Body of pancreas (tissue), 4 donors: ENCODE data around the gene PLTP. TPM values are rescaled to one million over a fixed set of nuclear protein-coding genes. Genes with fewer than 3 reads are reported as not detected.

ENCODE experiments used
- ATAC-seq: fragments of 150-250 bp; one replicate; pipeline ENCODE4 v1.9.1; 2016
- DNase-seq, 4 donors: peaks; one replicate each; pipeline ENCODE4 v3.0.0-alpha.2; 2019
- H3K27ac ChIP-seq, 4 donors: fragments of 200-600 bp; sonication (generic); 1 replicate in 3 of 4; 2 replicates in 1 of 4; pipeline versions ENCODE4 v1.5.1 to v1.6.1; 2016 to 2019; ENCODE audit warnings: mild to moderate bottlenecking in 1 of 4, mixed read lengths in 1 of 4, moderate library complexity in 1 of 4
- H3K27me3 ChIP-seq, 2 donors: fragments of 200-600 bp; sonication (generic); one replicate each; pipeline ENCODE4 v1.6.0; 2016; ENCODE audit warnings: mild to moderate bottlenecking in 1 of 2
- H3K36me3 ChIP-seq, 2 donors: fragments of 200-600 bp; sonication (generic); replicated peaks in 1 of 2; 2 replicates each; pipeline ENCODE4 v1.5.1; 2016; ENCODE audit warnings: low read depth in 2 of 2; ENCODE audit not compliant: insufficient read depth in 1 of 2
- H3K4me1 ChIP-seq: fragments of 200-600 bp; sonication (generic); one replicate; pipeline ENCODE4 v1.6.0; 2016
- H3K4me3 ChIP-seq, 2 donors: fragments of 200-600 bp; sonication (generic); 1 replicate in 1 of 2; 2 replicates in 1 of 2; pipeline ENCODE4 v1.5.1; 2016 to 2019
- H3K9me3 ChIP-seq, 3 donors: fragments of 200-600 bp; sonication (generic); 1 replicate in 2 of 3; 2 replicates in 1 of 3; pipeline ENCODE4 v1.5.1; 2016
- POLR2A ChIP-seq, 3 donors: fragments of 450-650 bp; IDR thresholded peaks; one replicate each; pipeline ENCODE4 v1.6.1; 2016; ENCODE audit warnings: antibody characterized with exemption in 3 of 3, mild to moderate bottlenecking in 2 of 3
- WGBS, 2 donors: methylation state at CpG; one replicate each; pipeline ENCODE4 v1.1.5; 2017; 5-methylcytosine and 5-hydroxymethylcytosine counted together
- intact Hi-C: fragments of 100-400 bp; cut with DNase I; formaldehyde crosslinking; loops from one replicate; pipeline ENCODE4 v1.15.1; 2023
- total RNA-seq, 2 donors: library from RNA; depleted of rRNA; stranded (reverse); fragments of >200 nt; gene quantifications; one replicate each; pipeline ENCODE4 v1.1.0, GENCODE V29; 2016
- TF ChIP-seq, protein P1 (sequence below), 7 experiments: fragments of 450-650 bp in 4 of 7; fragments of 200-600 bp in 3 of 7; sonication (generic) in 3 of 7; IDR thresholded peaks; one replicate each; pipeline ENCODE4 v1.5.1; 2016 to 2019; ENCODE audit warnings: antibody characterized with exemption in 7 of 7

Gene PLTP
- total RNA-seq, 2 donors from 2014 or later = 109 to 198 TPM

GRCh38 chr20:45944151-45944964, 32.4 kb upstream of the PLTP start:
- H3K27me3 ChIP-seq = no peaks in the 10 kb centered on the region
- H3K9me3 ChIP-seq = no peaks in the 10 kb centered on the region
- intact Hi-C loops = no loop called here
- DNase-seq (no peak), ATAC-seq (no peak)
- 54 to 60% methylated on average over 11 to 15 of the region's 15 CpGs for whole genome bisulfite sequencing, 2 donors
- H3K4me3 ChIP-seq = no peak overlapping the region
- H3K4me1 ChIP-seq = peaks cover 34% of the 10 kb centered on the region
- TF ChIP-seq, protein P1, sequence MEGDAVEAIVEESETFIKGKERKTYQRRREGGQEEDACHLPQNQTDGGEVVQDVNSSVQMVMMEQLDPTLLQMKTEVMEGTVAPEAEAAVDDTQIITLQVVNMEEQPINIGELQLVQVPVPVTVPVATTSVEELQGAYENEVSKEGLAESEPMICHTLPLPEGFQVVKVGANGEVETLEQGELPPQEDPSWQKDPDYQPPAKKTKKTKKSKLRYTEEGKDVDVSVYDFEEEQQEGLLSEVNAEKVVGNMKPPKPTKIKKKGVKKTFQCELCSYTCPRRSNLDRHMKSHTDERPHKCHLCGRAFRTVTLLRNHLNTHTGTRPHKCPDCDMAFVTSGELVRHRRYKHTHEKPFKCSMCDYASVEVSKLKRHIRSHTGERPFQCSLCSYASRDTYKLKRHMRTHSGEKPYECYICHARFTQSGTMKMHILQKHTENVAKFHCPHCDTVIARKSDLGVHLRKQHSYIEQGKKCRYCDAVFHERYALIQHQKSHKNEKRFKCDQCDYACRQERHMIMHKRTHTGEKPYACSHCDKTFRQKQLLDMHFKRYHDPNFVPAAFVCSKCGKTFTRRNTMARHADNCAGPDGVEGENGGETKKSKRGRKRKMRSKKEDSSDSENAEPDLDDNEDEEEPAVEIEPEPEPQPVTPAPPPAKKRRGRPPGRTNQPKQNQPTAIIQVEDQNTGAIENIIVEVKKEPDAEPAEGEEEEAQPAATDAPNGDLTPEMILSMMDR (IDR thresholded peaks at IDR 0.05) = no peak
- TF ChIP-seq POLR2A (IDR thresholded peaks at IDR 0.05) = no peak
- peaks cover 0 to 35% of the 10 kb centered on the region in 2 donors for H3K36me3 ChIP-seq
- H3K27ac ChIP-seq = peak overlapping the region; percentile 71 to 84 (median 80)

DNA sequence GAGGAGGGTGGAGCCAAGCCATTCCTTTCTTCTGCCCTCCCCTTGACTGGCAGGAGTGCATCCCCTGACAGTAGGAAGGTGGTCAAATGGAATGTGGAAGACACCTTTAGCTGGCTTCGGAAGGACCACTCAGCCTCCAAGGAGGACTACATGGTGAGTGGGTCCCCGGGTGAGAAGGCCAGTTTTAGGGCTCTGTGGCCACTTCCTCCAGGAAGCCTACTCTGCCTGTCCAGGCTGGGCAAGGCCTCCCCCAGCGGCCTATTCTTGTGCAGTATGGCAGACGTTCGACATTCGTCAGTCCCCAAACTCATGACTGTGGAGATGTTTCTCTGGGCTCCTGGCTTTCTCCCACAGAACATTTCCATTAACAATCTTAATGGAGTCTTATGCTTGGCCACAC, 31.7 kb upstream of the PLTP start:
- no peak overlapping the region for H3K4me3 ChIP-seq
- peak overlapping the region; percentile 71 to 84 (median 80) for H3K27ac ChIP-seq
- H3K36me3 ChIP-seq = peaks cover 0 to 41% of the 10 kb centered on the region in 2 donors
- H3K27me3 ChIP-seq = no peaks in the 10 kb centered on the region
- intact Hi-C loops = no loop called here
- no peaks in the 10 kb centered on the region for H3K9me3 ChIP-seq
- peaks cover 34% of the 10 kb centered on the region for H3K4me1 ChIP-seq
- DNase-seq = no peak
- 92 to 100% methylated on average over 4 to 6 of the region's 6 CpGs for WGBS, 2 donors
- TF ChIP-seq POLR2A (IDR thresholded peaks at IDR 0.05) = no peak
- TF ChIP-seq, protein P1 (IDR thresholded peaks at IDR 0.05) = no peak
- no peak for ATAC-seq

GRCh38 chr20:45940469-45940868, 28.5 kb upstream of the PLTP start:
- no peak for ATAC-seq

GRCh38 chr20:45940053-45940452, 28.1 kb upstream of the PLTP start:
- no peak overlapping the region for H3K4me3 ChIP-seq
- ATAC-seq (no peak), DNase-seq (no peak)
- intact Hi-C loops = no loop called here
- H3K36me3 ChIP-seq = peaks cover 3 to 44% of the 10 kb centered on the region in 2 donors
- H3K27ac ChIP-seq = no peak overlapping the region
- H3K9me3 ChIP-seq = no peaks in the 10 kb centered on the region
- WGBS, 2 donors = 77 to 93% methylated on average over 3 of the region's 3 CpGs
- no peaks in the 10 kb centered on the region for H3K27me3 ChIP-seq
- TF ChIP-seq, protein P1 (IDR thresholded peaks at IDR 0.05) = no peak
- TF ChIP-seq POLR2A (IDR thresholded peaks at IDR 0.05) = no peak
- peaks cover 14% of the 10 kb centered on the region for H3K4me1 ChIP-seq

More at GRCh38 chr20:45940469-45940868, 28.5 kb upstream of the PLTP start:
- WGBS, 2 donors = 89 to 100% methylated on average over 3 to 12 of the region's 13 CpGs
- TF ChIP-seq, protein P1 (IDR thresholded peaks at IDR 0.05) = no peak
- no peak for TF ChIP-seq POLR2A (IDR thresholded peaks at IDR 0.05)
- Histone ChIP-seq H3K27me3 (no peaks in the 10 kb centered on the region), H3K9me3 (no peaks in the 10 kb centered on the region), H3K4me1 (peaks cover 19% of the 10 kb centered on the region), H3K4me3 (no peak overlapping the region), H3K27ac (no peak overlapping the region), H3K36me3 (peaks cover 3 to 44% of the 10 kb centered on the region in 2 donors)
- intact Hi-C loops = no loop called here
- no peak for DNase-seq
